OCI-LY3 (cell line): Measurements from ENCODE around the gene CKAP5.

Source experiments
- CTCF ChIP-seq: fragments of 200-600, 300-600 bp; sonication (generic); IDR thresholded peaks from 2 replicates; pipeline ENCODE4 v1.5.1; 2014; ENCODE audit warnings: antibody characterized with exemption, low read length, low read depth
- EZH2phosphoT487 ChIP-seq: fragments of 200-600 bp; shearing (Covaris generic); IDR thresholded peaks from 2 replicates; pipeline ENCODE4 v1.6.1; 2018; ENCODE audit warnings: antibody characterized with exemption, mixed run types, low read depth

- TF ChIP-seq CTCF (no peak), EZH2phosphoT487 (no peak)
These were observed 148.8 kb downstream of the CKAP5 start for GRCh38 chr11:46697303-46697702.
